HepG2 (cell line): Measurements from ENCODE around the gene CHRNB1. TPM values are rescaled to one million over a fixed set of nuclear protein-coding genes. Genes with fewer than 3 reads are reported as not detected.

Experiments used
- EP300 ChIP-seq, 3 experiments: sonication (generic) in 1 of 3; formaldehyde crosslinking in 1 of 3; IDR thresholded peaks; 2 replicates each; pipeline versions ENCODE4 v1.5.1 to v1.6.1; 2011 to 2020; ENCODE audit warnings: low read depth in 2 of 3, low read length in 2 of 3, borderline replicate concordance in 1 of 3, improper control_type of control experiment in 1 of 3, mild to moderate bottlenecking in 1 of 3, missing genetic modification reagents in 1 of 3, moderate library complexity in 1 of 3
- MAF1 ChIP-seq: sonication (generic); formaldehyde crosslinking; IDR thresholded peaks from 2 replicates; pipeline ENCODE4 v1.5.0; 2020; ENCODE audit warnings: missing genetic modification reagents, borderline replicate concordance
- PHF21A ChIP-seq: sonication (generic); formaldehyde crosslinking; IDR thresholded peaks from 2 replicates; pipeline ENCODE4 v1.5.0; 2020; ENCODE audit warnings: mild to moderate bottlenecking, missing genetic modification reagents
- PLRG1 ChIP-seq: fragments of 450-650 bp; conservative IDR thresholded peaks from 2 replicates; pipeline ENCODE4 v1.6.1; 2016
- RFXAP ChIP-seq: sonication (generic); formaldehyde crosslinking; IDR thresholded peaks from 2 replicates; pipeline ENCODE4 v1.4.0; 2020; ENCODE audit warnings: missing genetic modification reagents, borderline replicate concordance
- RXRA ChIP-seq: sonication (generic); formaldehyde crosslinking; IDR thresholded peaks from 2 replicates; pipeline ENCODE4 v1.5.1; 2020; ENCODE audit warnings: missing genetic modification reagents
- SAFB2 ChIP-seq: sonication (generic); formaldehyde crosslinking; IDR thresholded peaks from 2 replicates; pipeline ENCODE4 v1.5.1; 2020; ENCODE audit warnings: missing genetic modification reagents, low read depth, mild to moderate bottlenecking, borderline replicate concordance
- SATB2 ChIP-seq: sonication (generic); formaldehyde crosslinking; IDR thresholded peaks from 2 replicates; pipeline ENCODE4 v1.5.0; 2020; ENCODE audit warnings: missing genetic modification reagents
- SRSF1 ChIP-seq: fragments of 200-400 bp; formaldehyde crosslinking; optimal IDR thresholded peaks from 2 replicates; pipeline ENCODE3; 2017; ENCODE audit warnings: mild to moderate bottlenecking, low read depth, low read length, moderate library complexity
- TOPORS ChIP-seq: sonication (generic); formaldehyde crosslinking; IDR thresholded peaks from 2 replicates; pipeline ENCODE4 v1.8.0; 2023; ENCODE audit warnings: mild to moderate bottlenecking, missing genetic modification reagents
- ZBTB3 ChIP-seq: sonication (generic); formaldehyde crosslinking; IDR thresholded peaks from 2 replicates; pipeline ENCODE4 v1.4.0; 2020; ENCODE audit warnings: low read depth, mild to moderate bottlenecking, moderate library complexity, missing genetic modification reagents, borderline replicate concordance
- ZNF34 ChIP-seq: sonication (generic); formaldehyde crosslinking; IDR thresholded peaks from 2 replicates; pipeline ENCODE4 v1.4.0; 2020; ENCODE audit warnings: mild to moderate bottlenecking, missing genetic modification reagents, borderline replicate concordance
- ZNF414 ChIP-seq: sonication (generic); formaldehyde crosslinking; IDR thresholded peaks from 2 replicates; pipeline ENCODE4 v1.5.0; 2020; ENCODE audit warnings: missing genetic modification reagents
- ZNF761 ChIP-seq: sonication (generic); formaldehyde crosslinking; conservative IDR thresholded peaks from 2 replicates; pipeline ENCODE4 v1.4.0; 2020; ENCODE audit warnings: mild to moderate bottlenecking, missing genetic modification reagents
- ZNF839 ChIP-seq: sonication (generic); formaldehyde crosslinking; IDR thresholded peaks from 2 replicates; pipeline ENCODE4 v1.4.0; 2020; ENCODE audit warnings: missing genetic modification reagents, mild to moderate bottlenecking, borderline replicate concordance
- ZSCAN25 ChIP-seq: sonication (generic); formaldehyde crosslinking; IDR thresholded peaks from 2 replicates; pipeline ENCODE4 v1.8.0; 2022; ENCODE audit warnings: mild to moderate bottlenecking, missing genetic modification reagents
- polyA plus RNA-seq, 8 experiments: library from polyadenylated mRNA; depleted of rRNA in 3 of 8; stranded (reverse) in 7 of 8; unstranded in 1 of 8; fragments of >200 nt; fragmentation: Illumina TruSeq in 4 of 8; extraction: Trizol in 4 of 8; gene quantifications; 2 replicates each; pipeline versions ENCODE4 v1.2.1 to v1.2.3, GENCODE V29; 2011 to 2016; ENCODE audit warnings: low read depth in 4 of 8, missing spikeins in 1 of 8, mixed read lengths in 1 of 8; ENCODE audit not compliant: insufficient read depth in 1 of 8
- total RNA-seq, 5 experiments: library from RNA; depleted of rRNA; stranded (reverse); fragments of >200 nt; fragmentation: Illumina TruSeq; extraction: Trizol; gene quantifications; 2 replicates each; pipeline ENCODE4 v1.2.3, GENCODE V29; 2016; ENCODE audit warnings: low read depth in 1 of 5
- TF ChIP-seq, protein P1 (sequence below): sonication (generic); formaldehyde crosslinking; IDR thresholded peaks from 2 replicates; pipeline ENCODE4 v1.8.0; 2022; ENCODE audit warnings: mild to moderate bottlenecking, missing genetic modification reagents, moderate library complexity
- TF ChIP-seq, protein P2 (sequence below), 2 experiments: sonication (generic) in 1 of 2; formaldehyde crosslinking in 1 of 2; IDR thresholded peaks; 2 replicates each; pipeline versions ENCODE4 v1.6.1 to v1.9.0; 2014 to 2022; ENCODE audit warnings: antibody characterized with exemption in 1 of 2, borderline replicate concordance in 1 of 2, inconsistent platforms in 1 of 2, low read depth in 1 of 2, missing genetic modification reagents in 1 of 2

Gene CHRNB1
- total and polyA plus RNA-seq, 2 of the 13 experiments (the other 11 are each of a cell fraction or from before 2014, with no cell fraction given): 5.4 to 33.7 TPM

GRCh38 chr17:7444682-7445618 is at the start of gene CHRNB1 (continued):
- TF ChIP-seq EP300 (IDR thresholded peaks at IDR 0.05; ENCODE audit: low read depth in 2 of 2, low read length in 2 of 2) (0 out of 4 replicates have a peak, but pooled peaks of 1 of the 2 experiments have one; percentile 3), EP300 (CRISPR knock-in tag; IDR thresholded peaks at IDR 0.05; ENCODE audit: borderline replicate concordance) (no peak), TOPORS (CRISPR knock-in tag) (no peak), SRSF1 (peak; percentile 52), ZNF414 (CRISPR knock-in tag) (peak; percentile 13; the same call in 1 of the 2 replicates), SAFB2 (CRISPR knock-in tag) (no peak), ZBTB3 (no peak), ZNF839 (no peak), ZSCAN25 (peak; percentile 25; the same call in 1 of the 2 replicates), RXRA (CRISPR knock-in tag) (peak; percentile 78), PHF21A (CRISPR knock-in tag) (0 out of 2 replicates have a peak, but pooled peaks have one; percentile 66), MAF1 (no peak), PLRG1 (no peak), ZNF34 (CRISPR knock-in tag) (0 out of 2 replicates have a peak, but pooled peaks have one; percentile 53), ZNF761 (CRISPR knock-in tag) (peak; percentile 81), SATB2 (CRISPR knock-in tag) (no peak), RFXAP (no peak)
- TF ChIP-seq, protein P1, sequence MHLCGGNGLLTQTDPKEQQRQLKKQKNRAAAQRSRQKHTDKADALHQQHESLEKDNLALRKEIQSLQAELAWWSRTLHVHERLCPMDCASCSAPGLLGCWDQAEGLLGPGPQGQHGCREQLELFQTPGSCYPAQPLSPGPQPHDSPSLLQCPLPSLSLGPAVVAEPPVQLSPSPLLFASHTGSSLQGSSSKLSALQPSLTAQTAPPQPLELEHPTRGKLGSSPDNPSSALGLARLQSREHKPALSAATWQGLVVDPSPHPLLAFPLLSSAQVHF: no peak
- TF ChIP-seq, protein P2, sequence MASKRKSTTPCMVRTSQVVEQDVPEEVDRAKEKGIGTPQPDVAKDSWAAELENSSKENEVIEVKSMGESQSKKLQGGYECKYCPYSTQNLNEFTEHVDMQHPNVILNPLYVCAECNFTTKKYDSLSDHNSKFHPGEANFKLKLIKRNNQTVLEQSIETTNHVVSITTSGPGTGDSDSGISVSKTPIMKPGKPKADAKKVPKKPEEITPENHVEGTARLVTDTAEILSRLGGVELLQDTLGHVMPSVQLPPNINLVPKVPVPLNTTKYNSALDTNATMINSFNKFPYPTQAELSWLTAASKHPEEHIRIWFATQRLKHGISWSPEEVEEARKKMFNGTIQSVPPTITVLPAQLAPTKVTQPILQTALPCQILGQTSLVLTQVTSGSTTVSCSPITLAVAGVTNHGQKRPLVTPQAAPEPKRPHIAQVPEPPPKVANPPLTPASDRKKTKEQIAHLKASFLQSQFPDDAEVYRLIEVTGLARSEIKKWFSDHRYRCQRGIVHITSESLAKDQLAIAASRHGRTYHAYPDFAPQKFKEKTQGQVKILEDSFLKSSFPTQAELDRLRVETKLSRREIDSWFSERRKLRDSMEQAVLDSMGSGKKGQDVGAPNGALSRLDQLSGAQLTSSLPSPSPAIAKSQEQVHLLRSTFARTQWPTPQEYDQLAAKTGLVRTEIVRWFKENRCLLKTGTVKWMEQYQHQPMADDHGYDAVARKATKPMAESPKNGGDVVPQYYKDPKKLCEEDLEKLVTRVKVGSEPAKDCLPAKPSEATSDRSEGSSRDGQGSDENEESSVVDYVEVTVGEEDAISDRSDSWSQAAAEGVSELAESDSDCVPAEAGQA (IDR thresholded peaks at IDR 0.05; ENCODE audit: low read depth): no peak
- TF ChIP-seq, protein P2 (CRISPR knock-in tag; IDR thresholded peaks at IDR 0.05; ENCODE audit: borderline replicate concordance): no peak
